Hepatic stellate cell (primary cell): Measurements from ENCODE around the gene SAPCD1.
"Not testable (repeated sequence)": the region's sequence is repeated elsewhere in the genome, so short reads cannot be mapped to it uniquely, and the experiment has no call there.

ENCODE experiments used
- DNase-seq: peaks from one replicate; pipeline ENCODE4 v3.0.0; 2011; ENCODE audit warnings: low spot score

Gene SAPCD1

DNA sequence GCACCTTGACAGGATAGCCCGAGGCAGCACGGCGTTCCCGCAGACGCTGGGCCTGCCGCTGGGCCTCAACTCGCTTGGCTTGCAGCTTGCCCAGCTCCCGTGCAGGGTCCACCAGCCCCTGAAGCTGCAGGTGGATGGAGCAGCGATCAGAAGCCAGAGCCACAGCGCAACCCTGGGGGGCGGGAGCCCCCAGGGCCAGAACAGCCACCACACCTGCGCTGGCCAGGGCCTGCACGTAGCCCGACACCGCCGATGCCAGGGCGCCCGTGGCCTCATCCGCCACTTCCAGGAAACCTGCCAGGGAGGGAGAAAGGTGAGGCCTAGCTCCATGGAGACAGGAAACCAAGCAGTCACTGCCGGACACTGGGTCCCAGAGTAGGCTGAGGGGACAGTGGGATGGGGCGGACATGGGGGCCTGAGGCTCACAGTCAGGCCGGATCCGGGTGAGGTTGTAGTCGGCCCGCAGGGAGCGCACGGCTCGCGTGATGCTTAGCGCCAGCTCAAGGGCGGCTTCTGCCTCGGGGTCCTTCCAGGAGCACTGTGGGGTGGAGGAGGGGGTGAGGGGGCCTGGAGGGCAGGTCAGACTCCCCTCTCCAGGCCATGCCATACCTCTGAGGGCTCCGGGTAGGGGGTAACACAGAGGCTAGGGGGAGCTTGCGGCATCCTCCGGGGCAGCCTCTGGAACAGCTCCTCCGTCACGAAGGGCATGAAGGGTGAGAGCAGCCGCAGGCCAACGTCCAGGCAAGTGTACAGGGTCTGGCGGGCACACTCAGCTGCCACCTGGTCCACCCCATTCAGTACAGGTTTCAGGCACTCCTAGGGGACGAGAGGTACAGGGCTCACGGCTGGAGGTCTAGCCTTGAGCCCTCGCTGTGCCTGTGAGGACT is 16.8 kb downstream of the SAPCD1 start:
- DNase-seq = no peak

DNA sequence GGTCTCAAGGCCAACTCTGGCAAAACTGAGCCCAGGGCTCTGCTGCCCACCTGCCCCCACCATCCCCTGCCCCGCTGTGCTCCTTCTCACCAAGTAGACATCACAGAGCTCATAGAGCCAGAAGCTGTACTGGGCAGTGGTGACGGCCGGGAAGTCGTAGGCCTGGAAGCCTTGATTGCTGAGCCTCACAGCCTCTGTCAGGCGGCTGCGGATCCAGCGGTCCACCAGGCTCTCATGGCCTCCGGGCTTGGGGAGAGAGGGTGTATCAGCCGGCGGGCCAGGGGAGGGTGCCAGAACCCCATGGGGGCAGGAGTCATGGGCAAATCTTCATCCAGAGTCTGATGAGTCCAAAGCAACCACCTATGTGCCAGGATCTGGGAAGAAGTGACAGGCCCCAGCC is 17.5 kb downstream of the SAPCD1 start:
- no peak for DNase-seq

DNA sequence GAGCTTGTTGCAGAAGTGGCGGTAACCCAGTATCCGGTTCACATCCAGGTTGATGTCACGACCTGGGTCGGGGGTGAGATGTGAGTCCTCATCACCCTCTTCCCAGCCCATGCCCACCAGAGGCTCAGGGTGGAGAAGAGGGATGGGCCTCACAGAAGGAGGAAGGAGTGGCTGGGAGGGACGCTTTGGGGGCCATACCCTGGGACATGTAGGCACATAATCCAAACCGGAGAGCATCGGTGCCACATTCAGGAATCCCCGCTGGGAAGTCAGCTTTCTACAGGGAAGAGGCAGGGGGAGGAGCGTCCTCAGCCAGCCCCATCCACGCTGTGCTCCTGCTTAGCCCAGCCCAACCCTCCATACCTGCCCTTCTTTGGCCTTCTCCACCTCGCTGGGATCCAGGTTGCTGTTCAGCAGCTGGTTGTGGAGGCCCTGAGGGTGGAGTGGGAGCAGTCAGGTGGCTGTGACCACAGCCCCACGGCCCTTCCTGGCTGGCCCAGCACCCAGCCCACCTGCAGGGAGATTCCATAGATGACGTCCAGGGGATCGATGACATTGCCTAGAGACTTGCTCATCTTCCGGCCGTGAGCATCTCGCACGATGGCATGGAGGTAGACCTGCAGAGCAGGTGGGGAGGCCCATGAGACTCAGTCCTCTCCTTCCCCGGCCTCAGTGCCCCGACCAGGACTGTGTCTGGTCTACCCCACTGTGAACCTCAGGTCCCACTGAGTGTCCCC is 18.2 kb downstream of the SAPCD1 start:
- DNase-seq = no peak

DNA sequence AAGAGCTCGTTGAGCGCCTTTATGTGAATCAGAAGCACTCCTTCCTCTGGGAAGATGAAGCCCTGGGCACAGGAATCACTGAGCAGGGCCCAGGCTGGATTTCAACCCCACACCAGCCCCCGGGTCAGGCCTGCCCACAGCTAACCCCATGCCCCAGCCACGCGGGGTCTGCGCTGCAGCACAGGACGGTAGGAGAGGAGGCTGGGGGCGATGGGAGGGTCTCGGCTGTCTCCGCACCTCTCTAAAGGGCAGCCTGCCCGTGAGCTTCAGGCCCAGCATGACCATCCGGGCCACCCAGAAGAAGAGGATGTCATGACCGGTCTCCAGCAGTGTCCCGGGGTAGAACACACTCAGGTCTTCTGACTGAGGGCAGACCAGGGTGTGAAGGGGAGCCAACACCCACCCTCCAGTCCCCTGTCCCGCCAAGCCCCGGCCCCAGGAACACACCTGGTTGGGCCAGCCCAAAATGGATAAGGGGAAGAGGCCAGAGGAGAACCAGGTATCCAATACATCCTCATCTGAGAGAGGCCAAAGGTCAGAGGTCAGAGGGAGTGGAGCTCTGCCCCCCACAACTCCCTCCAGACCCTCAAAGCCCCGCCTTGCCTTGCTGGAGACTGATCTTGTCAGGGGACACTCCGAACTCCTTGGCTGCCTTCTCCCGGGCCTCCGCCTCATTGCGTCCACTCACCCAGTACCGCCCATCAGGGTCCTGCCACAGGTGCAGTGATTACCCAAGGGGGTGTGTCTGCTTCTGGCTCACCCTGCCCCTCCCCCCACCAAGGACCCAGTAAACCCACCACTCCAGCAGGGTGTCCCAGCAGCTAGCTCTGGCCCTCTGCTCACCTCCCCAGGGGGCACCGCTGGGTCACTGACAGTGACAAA is 19.0 kb downstream of the SAPCD1 start:
- no peak for DNase-seq

DNA sequence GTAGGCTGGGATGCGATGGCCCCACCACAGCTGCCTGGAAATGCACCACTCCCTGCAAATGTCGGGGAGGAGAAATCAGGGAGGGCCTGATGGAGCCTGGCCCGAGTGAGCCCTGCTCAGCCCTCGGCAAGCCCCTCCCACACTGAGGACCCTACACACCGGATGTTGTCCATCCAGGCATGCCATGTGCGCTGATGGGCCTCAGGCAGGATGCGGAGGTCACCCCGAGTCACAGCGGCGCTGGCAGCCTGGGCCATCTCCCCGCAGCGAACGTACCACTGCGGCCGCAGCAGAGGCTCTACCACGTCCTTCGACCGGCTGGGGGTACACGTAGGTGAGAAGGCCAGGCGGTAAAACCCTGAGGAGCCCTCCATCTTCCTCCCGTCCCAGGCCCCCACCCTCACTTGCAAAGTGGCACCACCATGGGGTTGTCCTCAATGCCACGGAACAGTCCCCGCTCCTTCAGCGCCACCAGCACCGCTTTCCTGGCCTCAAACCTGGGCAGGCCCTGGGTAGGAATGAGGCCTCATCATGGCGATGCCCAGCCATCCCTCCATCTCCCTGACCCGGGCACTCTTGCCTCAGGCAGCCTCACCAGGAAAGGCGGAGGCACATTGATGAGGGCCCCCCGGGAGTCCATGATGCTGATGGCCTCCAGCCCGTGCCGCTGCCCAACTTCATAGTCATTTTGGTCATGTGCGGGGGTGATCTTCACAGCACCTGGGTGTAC is 19.8 kb downstream of the SAPCD1 start:
- no peak for DNase-seq

DNA sequence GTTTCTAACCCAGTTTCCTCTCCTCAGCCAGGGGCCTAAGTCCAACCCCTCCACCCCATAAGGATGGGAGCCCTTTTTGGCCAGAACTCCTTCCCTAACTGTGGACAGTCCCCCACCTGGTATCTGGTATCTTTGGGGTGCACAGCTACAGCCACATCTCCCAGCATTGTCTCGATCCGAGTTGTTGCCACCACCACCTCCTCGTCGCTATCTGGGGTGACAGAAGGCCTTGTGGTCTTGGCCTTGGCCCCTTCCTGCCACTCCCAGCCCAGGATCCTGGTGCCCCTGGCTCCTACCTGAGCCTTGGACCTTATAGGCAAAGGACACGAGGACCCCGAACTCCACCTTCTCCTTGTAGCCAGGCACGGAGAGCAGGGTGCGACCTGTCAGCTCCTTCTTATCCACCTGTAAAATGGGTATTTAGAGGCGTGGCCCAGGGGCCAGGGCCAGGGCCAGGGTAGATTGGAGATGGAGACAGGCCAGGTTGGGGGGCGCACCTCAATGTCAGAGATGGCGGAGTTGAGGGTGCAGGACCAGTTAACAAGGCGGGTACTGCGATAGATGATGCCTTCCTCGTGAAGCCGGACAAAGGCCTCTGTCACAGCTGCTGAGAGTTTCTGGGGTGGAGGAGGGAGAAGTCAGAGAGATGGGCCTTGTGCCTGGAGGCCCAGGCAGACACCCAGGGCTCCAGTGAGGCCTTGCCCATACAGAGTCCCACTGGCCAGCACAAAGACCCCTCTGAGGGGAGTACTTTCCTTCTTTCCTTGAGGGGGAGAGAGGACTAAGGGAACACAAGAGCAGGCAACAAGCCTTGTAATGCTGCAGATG is 21.9 kb downstream of the SAPCD1 start:
- DNase-seq = no peak

DNA sequence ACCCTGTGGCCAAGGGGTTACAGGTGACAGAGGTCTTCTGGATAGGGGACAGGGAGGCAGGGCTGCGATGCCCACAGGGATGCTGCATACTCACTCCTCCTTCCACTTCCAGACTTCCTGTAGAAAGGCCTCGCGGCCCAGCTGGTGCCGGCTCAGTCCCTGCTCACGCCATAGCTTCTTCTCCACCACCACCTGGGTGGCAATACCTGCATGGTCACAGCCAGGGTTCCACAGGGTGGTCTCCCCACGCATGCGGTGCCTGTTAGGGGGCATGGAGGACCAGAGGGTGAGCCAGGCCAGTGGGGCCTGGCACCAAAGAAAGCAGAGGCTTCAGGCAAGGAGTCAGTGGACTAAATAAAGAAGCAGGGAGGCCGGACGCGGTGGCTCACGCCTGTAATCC is 23.0 kb downstream of the SAPCD1 start:
- no peak for DNase-seq

DNA sequence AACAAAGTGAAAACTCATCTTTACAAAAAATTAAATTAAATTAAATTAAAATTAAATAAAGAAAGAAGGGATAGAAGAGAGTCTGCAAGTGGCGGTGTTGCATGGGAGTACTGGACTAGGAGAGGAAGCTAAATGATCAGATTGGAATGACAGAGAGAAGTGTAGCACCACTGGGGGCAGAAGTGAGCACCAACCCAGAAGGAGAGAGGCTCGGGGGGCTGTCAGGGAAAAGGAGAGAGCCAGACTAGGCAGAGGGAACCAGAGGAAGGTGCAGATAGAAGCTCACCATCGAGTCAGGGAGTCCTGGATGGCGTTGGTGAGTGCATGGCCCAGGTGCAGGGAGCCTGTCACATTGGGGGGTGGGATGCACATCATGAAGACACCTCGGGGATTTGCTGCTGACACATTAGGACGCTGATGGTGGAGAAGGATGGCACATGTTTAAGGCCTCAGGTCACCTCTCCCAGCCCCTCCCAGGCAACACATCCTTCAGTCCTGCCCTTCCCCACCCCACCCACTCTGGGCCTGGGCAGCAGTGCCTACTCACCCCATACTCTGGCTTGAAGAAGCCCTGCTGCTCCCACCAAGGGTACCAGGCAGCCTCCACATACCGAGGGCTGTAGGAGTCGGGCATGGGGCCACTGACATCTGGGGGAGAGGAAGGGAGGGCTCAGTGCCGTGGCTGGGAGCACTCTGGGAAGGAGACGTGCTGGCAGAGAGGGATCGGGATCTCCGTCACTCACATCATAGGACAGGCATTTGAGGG is 29.1 kb downstream of the SAPCD1 start:
- peak; percentile 82 for DNase-seq

DNA sequence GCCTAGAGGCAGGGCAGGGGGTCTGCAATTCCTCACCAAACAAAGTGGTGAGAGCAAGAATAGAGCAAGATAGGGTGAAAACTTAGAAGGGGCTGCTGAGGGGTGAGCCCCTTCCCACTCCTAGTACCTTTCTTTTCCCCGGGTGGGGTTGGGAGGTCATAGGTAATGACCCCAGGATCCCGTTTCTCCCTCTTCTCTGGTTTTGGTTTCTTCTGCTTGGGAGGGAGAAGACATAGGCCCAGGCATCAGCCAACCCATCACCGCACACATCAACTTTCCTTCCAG is 29.6 kb downstream of the SAPCD1 start:
- no peak for DNase-seq

DNA sequence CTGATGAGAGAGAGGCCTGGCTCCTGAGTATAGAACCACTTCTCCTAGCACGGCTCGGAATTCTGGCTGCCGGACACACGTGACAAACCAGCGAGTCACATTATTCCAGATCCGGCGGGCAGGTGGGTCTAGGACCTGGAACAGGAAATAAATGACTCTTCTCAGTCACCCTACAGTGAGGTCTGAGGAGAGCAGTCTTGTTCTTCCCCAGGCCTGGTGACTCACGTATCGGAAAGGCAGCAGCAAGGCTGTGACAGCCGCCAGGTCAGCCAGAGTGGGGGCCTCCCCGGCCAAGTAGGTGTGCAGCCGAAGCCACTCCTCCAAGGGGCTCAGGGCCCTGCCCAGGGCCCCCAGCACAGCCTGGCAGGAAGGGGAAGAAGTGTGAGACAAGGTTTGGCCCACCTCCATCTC is 30.3 kb downstream of the SAPCD1 start:
- peak; percentile 54 for DNase-seq

DNA sequence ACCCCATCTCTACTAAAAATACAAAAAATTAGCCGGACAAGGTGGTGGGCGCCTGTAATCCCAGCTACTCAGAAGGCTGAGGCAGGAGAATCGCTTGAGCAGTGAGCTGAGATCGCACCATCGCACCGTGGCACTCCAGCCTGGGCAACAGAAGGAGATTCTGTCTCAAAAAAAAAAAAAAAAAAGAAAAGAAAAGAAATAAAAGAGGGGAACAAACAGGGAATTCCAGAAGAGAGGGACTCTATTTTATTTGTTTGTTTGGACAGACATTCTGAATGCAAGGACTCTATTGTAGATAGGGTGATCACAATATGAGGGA is 31.4 kb downstream of the SAPCD1 start:
- DNase-seq = not testable (repeated sequence)

DNA sequence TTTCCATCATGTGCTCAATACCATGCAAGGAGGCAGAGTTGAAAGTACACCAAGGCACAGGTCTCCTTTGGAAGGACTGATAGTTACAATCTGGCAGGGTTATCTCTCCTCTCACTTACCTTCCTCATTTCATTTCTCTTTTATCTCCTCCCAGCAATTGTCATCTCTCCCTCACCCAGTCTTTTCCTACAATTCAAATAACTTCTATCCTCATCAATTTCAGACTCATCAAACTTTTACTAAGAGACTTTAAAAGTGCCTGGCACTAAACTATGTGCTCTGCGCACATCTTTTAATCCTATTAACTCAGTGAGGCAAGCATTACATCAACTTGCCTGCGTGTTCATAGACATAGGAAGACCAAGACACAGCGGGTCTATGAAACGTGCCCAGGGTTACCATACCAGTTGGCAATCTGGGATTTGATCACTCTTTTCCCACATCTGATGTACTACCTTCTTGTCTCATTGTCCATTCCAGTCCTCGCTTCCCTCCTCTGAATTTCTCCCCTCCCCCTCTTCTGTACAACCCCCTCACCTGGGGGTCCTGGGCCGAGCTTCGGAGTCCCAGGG is 31.9 kb downstream of the SAPCD1 start:
- no peak for DNase-seq

DNA sequence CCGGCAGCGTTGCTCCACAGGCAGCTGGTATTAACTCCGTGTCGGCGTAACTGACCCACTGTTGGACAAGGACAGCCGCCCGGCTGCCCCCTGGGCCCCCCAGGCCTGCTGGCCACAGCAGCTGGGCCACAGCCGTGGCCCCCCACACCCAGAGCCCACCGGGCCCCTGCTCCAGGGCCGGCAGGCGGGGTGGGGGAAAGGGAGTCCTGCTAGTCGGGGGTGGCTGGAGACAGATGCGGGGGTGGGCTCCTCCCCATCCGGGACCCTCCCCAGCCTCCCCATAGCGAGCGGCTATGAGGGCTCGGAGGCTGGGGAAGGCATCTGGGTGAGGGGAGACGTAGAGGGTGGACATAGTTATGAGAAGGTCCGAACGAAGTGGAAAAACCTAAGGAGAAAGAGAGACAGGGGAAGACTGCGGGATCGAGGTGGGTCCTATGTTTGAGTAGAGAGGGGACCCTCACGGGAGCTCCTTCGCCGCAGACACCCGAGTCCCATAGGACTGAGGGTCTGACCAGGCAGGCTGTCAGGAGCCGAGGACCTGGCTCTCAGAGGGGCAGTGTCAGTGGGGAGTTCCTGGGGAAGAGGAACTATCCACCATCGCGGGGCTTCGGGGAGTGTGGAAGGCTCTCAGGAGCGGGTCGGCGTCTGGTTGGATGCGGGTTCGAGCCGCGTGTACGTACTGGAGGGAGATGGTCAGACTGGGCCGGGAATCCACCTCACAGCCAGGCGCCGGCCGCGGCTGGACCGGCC is 32.6 kb downstream of the SAPCD1 start:
- DNase-seq = peak; percentile 73

DNA sequence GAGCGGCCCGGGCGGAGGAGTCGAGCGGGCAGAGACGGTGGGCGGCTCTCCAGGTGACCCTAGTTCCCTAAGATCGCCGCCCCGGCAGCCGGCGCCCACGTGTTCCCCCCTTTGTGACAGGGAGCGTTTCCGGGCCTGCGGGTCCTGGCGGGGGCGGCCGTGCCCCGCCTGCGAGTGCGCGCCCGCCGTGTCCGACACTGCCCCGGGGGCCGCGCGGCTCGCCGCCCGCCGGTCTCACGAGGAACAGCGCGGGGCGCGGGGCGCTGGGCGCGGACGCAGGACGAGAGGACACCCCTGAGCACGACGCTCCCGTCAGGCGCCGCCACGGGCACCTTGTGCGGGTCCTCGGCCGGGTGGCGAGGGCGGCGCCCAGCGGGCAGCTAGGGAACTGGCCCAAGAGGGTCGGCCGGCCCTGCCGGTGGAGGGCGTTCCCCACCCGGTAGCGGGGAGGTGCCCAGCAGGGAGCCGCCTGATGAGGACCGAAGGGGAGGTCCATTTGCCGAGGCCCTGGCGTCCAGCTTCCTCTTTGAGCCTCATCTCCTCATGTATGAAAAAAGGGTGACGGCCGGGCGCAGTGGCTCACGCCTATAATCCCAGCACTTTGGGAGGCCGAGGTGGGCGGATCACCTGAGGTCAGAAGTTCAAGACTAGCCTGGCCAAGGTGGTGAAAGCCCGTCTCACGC is 33.3 kb downstream of the SAPCD1 start, which contains the start of gene VARS1:
VARS1 (minus strand) TSS at position 137 of the 683 bp plus-strand sequence. CDS start 535 bp downstream, outside the sequence.
- DNase-seq = peak; percentile 97

DNA sequence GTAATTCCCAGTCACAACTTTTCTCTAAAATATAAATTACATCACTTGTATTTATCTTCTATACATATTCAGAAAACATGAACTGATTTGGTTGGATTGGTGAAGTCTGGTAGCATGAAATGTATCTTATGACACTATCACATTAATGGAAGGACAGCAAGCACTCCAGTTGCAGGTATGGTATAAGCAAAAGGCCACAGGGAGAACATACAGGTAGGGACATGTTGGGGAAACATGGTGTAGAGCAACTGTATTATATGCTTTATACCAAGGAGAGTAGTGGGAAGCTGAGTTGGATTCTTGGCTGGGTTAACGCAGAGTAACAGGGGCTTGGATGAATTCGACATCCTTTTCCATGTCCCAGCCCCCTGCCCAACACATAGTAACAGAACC is 34.5 kb downstream of the SAPCD1 start:
- DNase-seq = no peak

DNA sequence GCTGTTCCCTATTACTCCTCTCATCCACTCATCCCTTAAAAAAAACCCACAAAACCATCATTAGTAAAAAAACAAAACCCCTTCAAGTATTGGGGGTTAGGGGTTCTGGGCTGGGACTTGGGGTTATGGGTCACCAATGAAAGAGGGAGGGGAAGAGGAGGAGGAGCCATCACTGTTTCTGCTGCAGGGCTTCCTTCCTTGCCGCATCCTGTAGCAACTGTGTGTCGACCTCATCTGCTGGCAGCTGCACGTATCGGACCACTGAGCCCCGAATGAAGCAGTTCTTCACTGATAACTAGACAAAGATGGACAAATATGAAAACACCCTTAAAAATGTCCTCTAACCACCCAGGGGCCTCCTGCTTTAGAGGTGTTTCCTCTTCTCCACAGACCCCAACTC is 35.1 kb downstream of the SAPCD1 start:
- no peak for DNase-seq

DNA sequence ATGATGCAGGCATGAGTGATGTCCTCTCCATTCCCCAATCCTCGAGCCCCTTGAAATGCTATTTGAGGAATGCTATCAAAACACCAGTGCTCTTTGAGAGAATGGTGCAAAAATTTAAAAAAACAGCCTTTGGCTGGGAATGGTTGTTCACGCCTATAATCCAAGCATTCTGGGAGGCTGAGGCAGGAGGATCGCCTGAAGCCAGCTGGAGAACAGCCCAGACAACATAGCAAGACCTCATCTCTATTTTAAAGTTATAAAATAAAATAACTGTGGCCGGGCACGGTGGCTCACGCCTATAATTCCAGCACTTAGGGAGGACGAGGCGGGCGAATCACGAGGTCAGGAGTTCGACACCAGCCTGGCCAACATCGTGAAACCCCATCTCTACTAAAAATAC is 37.3 kb downstream of the SAPCD1 start:
- no peak for DNase-seq
